MCF 10A (cell line): ENCODE results near the gene TRIM8. TPM values are rescaled to one million over a fixed set of nuclear protein-coding genes. Genes with fewer than 3 reads are reported as not detected.

Experiments used
- BruUV-seq: library from RNA; stranded (reverse); fragments of 400-500 nt; replicated peaks from 2 replicates; lab custom pipeline; 2021; lab: Mats Ljungman, UMichigan
- CTCF ChIA-PET: fragments of 300-600 bp; sonication (Branson Sonifier 250); formaldehyde crosslinking; extraction: SDS; loops from one replicate; lab custom pipeline; 2021; ENCODE audit warnings: antibody characterized with exemption, inconsistent platforms; lab: Yijun Ruan, JAX
- POLR2A ChIA-PET: fragments of 300-600, 350-650 bp; sonication (Branson Sonifier 250); formaldehyde crosslinking; extraction: SDS; loops from one replicate; lab custom pipeline; 2020; ENCODE audit warnings: antibody characterized with exemption, inconsistent platforms; lab: Yijun Ruan, JAX
- DNase-seq: peaks from one replicate; pipeline ENCODE4 v3.0.0-alpha.2; 2018; ENCODE audit not compliant: unreplicated experiment
- H3K27ac Mint-ChIP-seq: one replicate; pipeline ENCODE4 v1.8.0; 2022; ENCODE audit warnings: mild to moderate bottlenecking, low read depth, mixed read lengths; ENCODE audit not compliant: unreplicated experiment
- H3K27me3 Mint-ChIP-seq: one replicate; pipeline ENCODE4 v1.8.0; 2022; ENCODE audit warnings: mixed read lengths; ENCODE audit not compliant: insufficient read depth, unreplicated experiment
- H3K36me3 Mint-ChIP-seq: one replicate; pipeline ENCODE4 v1.8.0; 2022; ENCODE audit warnings: mild to moderate bottlenecking, moderate library complexity, mixed read lengths; ENCODE audit not compliant: insufficient read depth, unreplicated experiment
- H3K4me1 Mint-ChIP-seq: one replicate; pipeline ENCODE4 v1.8.0; 2022; ENCODE audit warnings: mixed read lengths; ENCODE audit not compliant: insufficient read depth, unreplicated experiment
- H3K4me3 Mint-ChIP-seq: one replicate; pipeline ENCODE4 v1.8.0; 2022; ENCODE audit warnings: mild to moderate bottlenecking, moderate library complexity, mixed read lengths; ENCODE audit not compliant: unreplicated experiment
- H3K9me3 Mint-ChIP-seq: one replicate; pipeline ENCODE4 v1.8.0; 2022; ENCODE audit warnings: mixed read lengths; ENCODE audit not compliant: unreplicated experiment
- CTCF ChIP-seq: fragments of 200-600 bp; IDR thresholded peaks from one replicate; pipeline ENCODE4 v1.8.0; 2022; ENCODE audit warnings: antibody characterized with exemption, mild to moderate bottlenecking; ENCODE audit not compliant: unreplicated experiment
- intact Hi-C: fragments of 100-400 bp; cut with micrococcal nuclease; formaldehyde crosslinking; loops from 2 replicates; pipeline ENCODE4 v1.14.1; 2022
- total RNA-seq: library from RNA; stranded (reverse); gene quantifications from 2 replicates; pipeline ENCODE4 v1.2.3, GENCODE V29; 2022

Gene TRIM8
- total RNA-seq, 1 experiment from 2014 or later, result 78.1 TPM

GRCh38 chr10:102603946-102604345 lies 40.3 kb upstream of the TRIM8 start:
- ChIA-PET POLR2A (interaction anchor here (0.7 kb wide), 1 partner anchor 299 kb away, joined by 3 read pairs; no protein-coding TSS in a partner anchor), CTCF (interaction anchor here (1.6 kb wide), 1 partner anchor 20 kb away, joined by 5 read pairs; no protein-coding TSS in a partner anchor)
- H3K36me3 Mint-ChIP-seq, result peaks cover 6% of the 10 kb centered on the region
- BruUV-seq, result no TSS peak
- TF ChIP-seq CTCF, result no peak
- intact Hi-C loops, result no loop called here
- peak overlapping the region; percentile 32 for H3K4me3 Mint-ChIP-seq
- no peaks in the 10 kb centered on the region for H3K9me3 Mint-ChIP-seq
- H3K4me1 Mint-ChIP-seq, result peaks cover 18% of the 10 kb centered on the region
- DNase-seq, result no peak
- H3K27ac Mint-ChIP-seq, result peak overlapping the region; percentile 43
- no peaks in the 10 kb centered on the region for H3K27me3 Mint-ChIP-seq

- no peaks in the 10 kb centered on the region for H3K27me3 Mint-ChIP-seq
- TSS peak; percentile 80 for BruUV-seq
- H3K27ac Mint-ChIP-seq, result peak overlapping the region; percentile 43
- no peaks in the 10 kb centered on the region for H3K9me3 Mint-ChIP-seq
- peak overlapping the region; percentile 32 for H3K4me3 Mint-ChIP-seq
- intact Hi-C loops, result no loop called here
- CTCF ChIA-PET, result interaction anchor here (1.2 to 1.6 kb wide), 2 partner anchors 9 to 20 kb away, joined by 3 to 5 read pairs; no protein-coding TSS in a partner anchor
- peak; percentile 92 for DNase-seq
- H3K4me1 Mint-ChIP-seq, result peaks cover 18% of the 10 kb centered on the region
- peaks cover 6% of the 10 kb centered on the region for H3K36me3 Mint-ChIP-seq
- POLR2A ChIA-PET, result interaction anchor here (1.1 kb wide), 1 partner anchor 37 kb away, joined by 4 read pairs; no protein-coding TSS in a partner anchor
- TF ChIP-seq CTCF, result no peak
Observed at GRCh38 chr10:102604439-102604841, 39.8 kb upstream of the TRIM8 start.

- peaks cover 18% of the 10 kb centered on the region for H3K4me1 Mint-ChIP-seq
- POLR2A ChIA-PET, result interaction anchor here (0.7 kb wide), 1 partner anchor 244 kb away, joined by 3 read pairs; no protein-coding TSS in a partner anchor
- H3K27me3 Mint-ChIP-seq, result no peaks in the 10 kb centered on the region
- H3K36me3 Mint-ChIP-seq, result peaks cover 6% of the 10 kb centered on the region
- CTCF ChIA-PET, result interaction anchor here (0.7 to 1.2 kb wide), 2 partner anchors 10 to 25 kb away, joined by 3 read pairs; no protein-coding TSS in a partner anchor
- intact Hi-C loops, result no loop called here
- DNase-seq, result peak; percentile 27
- no peaks in the 10 kb centered on the region for H3K9me3 Mint-ChIP-seq
- TF ChIP-seq CTCF, result no peak
- BruUV-seq, result no TSS peak
- no peak overlapping the region for H3K4me3 Mint-ChIP-seq
- H3K27ac Mint-ChIP-seq, result no peak overlapping the region
Observed at GRCh38 chr10:102605712-102606111, 38.6 kb upstream of the TRIM8 start.

GRCh38 chr10:102608487-102608886 lies 35.8 kb upstream of the TRIM8 start:
- peaks cover 20% of the 10 kb centered on the region for H3K4me1 Mint-ChIP-seq
- no peak for DNase-seq

More at GRCh38 chr10:102608487-102608886, 35.8 kb upstream of the TRIM8 start:
- intact Hi-C loops, result no loop called here
- no peak overlapping the region for H3K27ac Mint-ChIP-seq
- POLR2A ChIA-PET, result interaction anchor here (0.6 to 1.3 kb wide), 2 partner anchors 36 to 1566 kb away, joined by 3 read pairs; partner anchors contain the start of gene TRIM8
- no peaks in the 10 kb centered on the region for H3K36me3 Mint-ChIP-seq
- no peak overlapping the region for H3K4me3 Mint-ChIP-seq
- CTCF ChIA-PET, result interaction anchor here (1.3 to 2.0 kb wide), 2 partner anchors 12 to 24 kb away, joined by 3 to 4 read pairs; no protein-coding TSS in a partner anchor
- no peaks in the 10 kb centered on the region for H3K27me3 Mint-ChIP-seq
- TF ChIP-seq CTCF, result no peak
- BruUV-seq, result no TSS peak
- H3K9me3 Mint-ChIP-seq, result no peaks in the 10 kb centered on the region
